Measurements from ENCODE around the gene OR13A1. TPM values are rescaled to one million over a fixed set of nuclear protein-coding genes. Genes with fewer than 3 reads are reported as not detected.
A peak's percentile ranks its signal among the peaks of the same experiment; 100 is the strongest.
"Not testable (repeated sequence)": the region's sequence is repeated elsewhere in the genome, so short reads cannot be mapped to it uniquely, and the experiment has no call there.

OR13A1 gene, protein sequence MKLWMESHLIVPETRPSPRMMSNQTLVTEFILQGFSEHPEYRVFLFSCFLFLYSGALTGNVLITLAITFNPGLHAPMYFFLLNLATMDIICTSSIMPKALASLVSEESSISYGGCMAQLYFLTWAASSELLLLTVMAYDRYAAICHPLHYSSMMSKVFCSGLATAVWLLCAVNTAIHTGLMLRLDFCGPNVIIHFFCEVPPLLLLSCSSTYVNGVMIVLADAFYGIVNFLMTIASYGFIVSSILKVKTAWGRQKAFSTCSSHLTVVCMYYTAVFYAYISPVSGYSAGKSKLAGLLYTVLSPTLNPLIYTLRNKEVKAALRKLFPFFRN
- total RNA-seq (2022) (not detected in 2 replicates), Bru-seq, nascent RNA (not detected), BruChase-seq, experiment 1, labeled RNA remaining after a 2-hour chase (percentile 19 among the genes with signal in this experiment), BruChase-seq, experiment 2, labeled RNA remaining after a 6-hour chase (percentile 6 among the genes with signal in this experiment)
- long read RNA-seq: 0 reads

DNA sequence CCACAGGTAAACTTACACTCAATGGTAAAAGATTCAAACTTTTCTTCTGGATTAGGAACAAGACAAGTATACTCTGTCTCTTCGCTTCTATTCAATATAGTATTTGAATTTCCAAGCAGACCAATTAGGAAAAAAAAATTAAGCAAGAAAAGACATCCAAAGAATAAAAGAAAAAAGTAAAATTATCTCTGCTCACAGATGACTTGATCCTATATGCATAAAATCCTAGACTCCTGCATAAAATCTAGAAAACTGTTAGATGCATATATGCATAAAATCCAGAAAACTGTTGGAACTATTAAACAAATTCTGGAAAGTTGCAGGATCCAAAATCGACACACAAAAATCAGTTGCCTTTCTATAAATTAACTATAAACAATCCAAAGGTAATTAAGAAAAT is at the start of gene OR13A1:
OR13A1 (minus strand) TSS at position 101 of the 400 bp plus-strand sequence. CDS start 11,186 bp downstream, outside the sequence.
- no peak within 1 kb of the TSS for H3K27ac Mint-ChIP-seq (ENCODE audit: unreplicated experiment)
- no TSS peak for BruUV-seq (replicated peaks)
- H3K4me1 Mint-ChIP-seq (ENCODE audit: low read depth, unreplicated experiment): no peaks in the 10 kb centered on the region
- Histone ChIP-seq H3K36me3 (ENCODE audit: control insufficient read depth, insufficient read depth, low read length) (no peaks in the 10 kb centered on the region), H3K4me3 (ENCODE audit: low read depth, low read length) (no peak within 1 kb of the TSS), H3K4me1 (no peaks in the 10 kb centered on the region), H3K9me3 (no peaks in the 10 kb centered on the region), H3K27me3 (replicated peaks; ENCODE audit: control insufficient read depth, insufficient read depth, low read length) (no peaks in the 10 kb centered on the region)
- no peak for DNase-seq
- peaks cover 9% of the 10 kb centered on the region for H3K9me3 Mint-ChIP-seq (ENCODE audit: unreplicated experiment)
- H3K36me3 Mint-ChIP-seq (ENCODE audit: insufficient read depth, unreplicated experiment): no peaks in the 10 kb centered on the region
- intact Hi-C loops (cut with micrococcal nuclease; ENCODE audit: unreplicated experiment): no loop called here
- no peak within 1 kb of the TSS for H3K4me3 Mint-ChIP-seq (ENCODE audit: unreplicated experiment)
- ChIA-PET CTCF (no interaction called here), POLR2A (no interaction called here)
- H3K27me3 Mint-ChIP-seq (ENCODE audit: insufficient read depth, unreplicated experiment): peaks cover 6% of the 10 kb centered on the region
- TF ChIP-seq, protein P1, sequence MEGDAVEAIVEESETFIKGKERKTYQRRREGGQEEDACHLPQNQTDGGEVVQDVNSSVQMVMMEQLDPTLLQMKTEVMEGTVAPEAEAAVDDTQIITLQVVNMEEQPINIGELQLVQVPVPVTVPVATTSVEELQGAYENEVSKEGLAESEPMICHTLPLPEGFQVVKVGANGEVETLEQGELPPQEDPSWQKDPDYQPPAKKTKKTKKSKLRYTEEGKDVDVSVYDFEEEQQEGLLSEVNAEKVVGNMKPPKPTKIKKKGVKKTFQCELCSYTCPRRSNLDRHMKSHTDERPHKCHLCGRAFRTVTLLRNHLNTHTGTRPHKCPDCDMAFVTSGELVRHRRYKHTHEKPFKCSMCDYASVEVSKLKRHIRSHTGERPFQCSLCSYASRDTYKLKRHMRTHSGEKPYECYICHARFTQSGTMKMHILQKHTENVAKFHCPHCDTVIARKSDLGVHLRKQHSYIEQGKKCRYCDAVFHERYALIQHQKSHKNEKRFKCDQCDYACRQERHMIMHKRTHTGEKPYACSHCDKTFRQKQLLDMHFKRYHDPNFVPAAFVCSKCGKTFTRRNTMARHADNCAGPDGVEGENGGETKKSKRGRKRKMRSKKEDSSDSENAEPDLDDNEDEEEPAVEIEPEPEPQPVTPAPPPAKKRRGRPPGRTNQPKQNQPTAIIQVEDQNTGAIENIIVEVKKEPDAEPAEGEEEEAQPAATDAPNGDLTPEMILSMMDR (IDR thresholded peaks at IDR 0.05; ENCODE audit: insufficient read depth in 1 of 2, low read depth in 1 of 2, low read length in 1 of 2, severe bottlenecking in 1 of 2, unreplicated experiment in 1 of 2): no peak

DNA sequence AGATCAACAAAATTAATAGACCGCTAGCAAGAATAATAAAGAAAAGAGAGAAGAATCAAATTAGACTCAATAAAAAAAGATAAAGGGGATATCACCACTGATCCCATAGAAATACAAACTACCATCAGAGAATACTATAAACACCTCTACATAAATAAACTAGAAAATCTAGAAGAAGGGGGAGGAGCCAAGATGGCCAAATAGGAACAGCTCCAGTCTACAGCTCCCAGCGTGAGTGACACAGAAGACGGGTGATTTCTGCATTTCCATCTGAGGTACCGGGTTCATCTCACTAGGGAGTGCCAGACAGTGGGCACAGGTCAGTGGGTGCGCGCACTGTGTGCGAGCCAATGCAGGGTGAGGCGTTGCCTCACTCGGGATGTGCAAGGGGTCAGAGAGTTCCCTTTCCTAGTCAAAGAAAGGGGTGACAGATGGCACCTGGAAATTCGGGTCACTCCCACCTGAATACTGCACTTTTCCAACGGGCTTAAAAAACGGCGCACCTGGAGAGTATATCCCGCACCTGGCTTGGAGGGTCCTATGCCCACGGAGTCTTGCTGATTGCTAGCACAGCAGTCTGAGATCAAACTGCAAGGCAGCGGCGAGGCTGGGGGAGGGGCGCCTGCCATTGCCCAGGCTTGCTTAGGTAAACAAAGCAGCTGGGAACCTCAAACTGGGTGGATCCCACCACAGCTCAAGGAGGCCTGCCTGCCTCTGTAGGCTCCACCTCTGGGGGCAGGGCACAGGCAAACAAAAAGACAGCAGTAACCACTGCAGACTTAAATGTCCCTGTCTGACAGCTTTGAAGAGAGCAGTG is 46.8 kb upstream of the OR13A1 start:
- H3K27me3 ChIP-seq (replicated peaks; ENCODE audit: control insufficient read depth, insufficient read depth, low read length); H3K4me1 Mint-ChIP-seq (ENCODE audit: low read depth, unreplicated experiment); H3K9me3 ChIP-seq; CTCF ChIA-PET; H3K36me3 ChIP-seq (ENCODE audit: control insufficient read depth, insufficient read depth, low read length); H3K27ac Mint-ChIP-seq (ENCODE audit: unreplicated experiment); H3K9me3 Mint-ChIP-seq (ENCODE audit: unreplicated experiment); POLR2A ChIA-PET; H3K4me1 ChIP-seq; BruUV-seq (replicated peaks); intact Hi-C loops (cut with micrococcal nuclease; ENCODE audit: unreplicated experiment); H3K36me3 Mint-ChIP-seq (ENCODE audit: insufficient read depth, unreplicated experiment): not testable (repeated sequence)
- peak overlapping the region; percentile 17 for H3K4me3 Mint-ChIP-seq (ENCODE audit: unreplicated experiment)
- peak; percentile 60 to 66 for DNase-seq
- peak overlapping the region; percentile 12 for H3K4me3 ChIP-seq (ENCODE audit: low read depth, low read length)
- H3K27me3 Mint-ChIP-seq (ENCODE audit: insufficient read depth, unreplicated experiment): peaks cover 21% of the 10 kb centered on the region

DNA sequence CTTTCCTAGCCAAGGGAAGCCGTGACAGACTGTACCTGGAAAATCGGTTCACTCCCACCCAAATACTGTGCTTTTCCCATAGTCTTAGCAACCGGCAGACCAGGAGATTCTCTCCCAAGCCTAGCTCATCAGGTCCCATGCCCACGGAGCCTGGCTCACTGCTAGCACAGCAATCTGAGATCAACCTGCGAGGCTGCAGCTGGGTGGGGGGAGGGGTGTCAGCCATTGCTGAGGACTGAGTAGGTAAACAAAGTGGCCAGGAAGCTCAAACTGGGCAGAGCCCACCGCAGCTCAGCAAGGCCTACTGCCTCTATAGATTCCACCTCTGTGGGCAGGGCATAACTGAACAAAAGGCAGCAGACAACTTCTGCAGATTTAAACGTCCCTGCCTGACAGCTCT is 43.6 kb upstream of the OR13A1 start:
- H3K9me3 ChIP-seq; intact Hi-C loops (cut with micrococcal nuclease; ENCODE audit: unreplicated experiment); H3K9me3 Mint-ChIP-seq (ENCODE audit: unreplicated experiment); H3K4me1 ChIP-seq; BruUV-seq (replicated peaks); H3K4me3 Mint-ChIP-seq (ENCODE audit: unreplicated experiment); H3K36me3 ChIP-seq (ENCODE audit: control insufficient read depth, insufficient read depth, low read length); H3K27me3 ChIP-seq (replicated peaks; ENCODE audit: control insufficient read depth, insufficient read depth, low read length); H3K27ac Mint-ChIP-seq (ENCODE audit: unreplicated experiment); H3K4me3 ChIP-seq (ENCODE audit: low read depth, low read length); H3K36me3 Mint-ChIP-seq (ENCODE audit: insufficient read depth, unreplicated experiment); POLR2A ChIA-PET; DNase-seq; H3K4me1 Mint-ChIP-seq (ENCODE audit: low read depth, unreplicated experiment); CTCF ChIA-PET: not testable (repeated sequence)
- peaks cover 31% of the 10 kb centered on the region for H3K27me3 Mint-ChIP-seq (ENCODE audit: insufficient read depth, unreplicated experiment)

DNA sequence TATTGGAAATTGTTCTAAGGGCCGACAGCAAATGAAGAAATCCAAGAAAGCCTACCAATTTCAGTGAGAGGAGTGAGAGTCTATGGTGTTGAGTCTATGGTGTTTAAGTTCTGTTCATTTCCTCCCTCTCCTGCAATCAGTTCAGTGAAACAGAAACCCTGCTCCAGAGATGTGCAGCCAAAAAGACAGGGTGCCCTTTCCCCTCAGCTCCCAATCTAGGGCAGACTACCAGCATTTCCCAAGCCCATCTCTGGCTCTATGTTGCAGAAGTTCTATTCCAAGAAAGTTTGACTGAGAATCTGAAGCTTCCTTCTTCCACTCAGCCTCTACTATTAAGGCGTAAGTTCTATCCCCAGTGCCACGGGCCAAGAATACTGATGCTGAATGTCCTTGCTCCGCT is 40.1 kb upstream of the OR13A1 start:
- no TSS peak for BruUV-seq (replicated peaks)
- no peak overlapping the region for H3K27ac Mint-ChIP-seq (ENCODE audit: unreplicated experiment)
- CTCF ChIA-PET: no interaction called here

More for the DNA sequence above, 40.1 kb upstream of the OR13A1 start:
- Mint-ChIP-seq H3K4me3 (ENCODE audit: unreplicated experiment) (no peak overlapping the region), H3K9me3 (ENCODE audit: unreplicated experiment) (no peaks in the 10 kb centered on the region), H3K36me3 (ENCODE audit: insufficient read depth, unreplicated experiment) (no peaks in the 10 kb centered on the region), H3K4me1 (ENCODE audit: low read depth, unreplicated experiment) (no peaks in the 10 kb centered on the region), H3K27me3 (ENCODE audit: insufficient read depth, unreplicated experiment) (peaks cover 25% of the 10 kb centered on the region)
- POLR2A ChIA-PET: no interaction called here
- Histone ChIP-seq H3K27me3 (replicated peaks; ENCODE audit: control insufficient read depth, insufficient read depth, low read length) (no peaks in the 10 kb centered on the region), H3K4me3 (ENCODE audit: low read depth, low read length) (no peak overlapping the region), H3K4me1 (no peaks in the 10 kb centered on the region), H3K9me3 (no peaks in the 10 kb centered on the region), H3K36me3 (ENCODE audit: control insufficient read depth, insufficient read depth, low read length) (no peaks in the 10 kb centered on the region)
- TF ChIP-seq, protein P1 (IDR thresholded peaks at IDR 0.05; ENCODE audit: insufficient read depth in 1 of 2, low read depth in 1 of 2, low read length in 1 of 2, severe bottlenecking in 1 of 2, unreplicated experiment in 1 of 2): no peak
- intact Hi-C loops (cut with micrococcal nuclease; ENCODE audit: unreplicated experiment): no loop called here
- DNase-seq: no peak

Measured in Caco-2 (cell line).